NCI-H128 (cell line): ENCODE results near the gene INPPL1.
"Not testable (repeated sequence)": the region's sequence is repeated elsewhere in the genome, so short reads cannot be mapped to it uniquely, and the experiment has no call there.

Experiments
- DNase-seq: peaks from one replicate; lab custom pipeline; 2025; ENCODE audit not compliant: unreplicated experiment; lab: John Stamatoyannopoulos, UW

INPPL1 gene

GRCh38 chr11:72244060-72244360 lies 19.4 kb downstream of the INPPL1 start, which contains the start of gene PHOX2A:
TSS of gene PHOX2A (minus strand) at chr11:72244176. CDS start at chr11:72244004, 172 bp downstream.
- DNase-seq, result no peak

- no peak for DNase-seq
Observed at GRCh38 chr11:72244361-72245262, 20.0 kb downstream of the INPPL1 start.

DNA sequence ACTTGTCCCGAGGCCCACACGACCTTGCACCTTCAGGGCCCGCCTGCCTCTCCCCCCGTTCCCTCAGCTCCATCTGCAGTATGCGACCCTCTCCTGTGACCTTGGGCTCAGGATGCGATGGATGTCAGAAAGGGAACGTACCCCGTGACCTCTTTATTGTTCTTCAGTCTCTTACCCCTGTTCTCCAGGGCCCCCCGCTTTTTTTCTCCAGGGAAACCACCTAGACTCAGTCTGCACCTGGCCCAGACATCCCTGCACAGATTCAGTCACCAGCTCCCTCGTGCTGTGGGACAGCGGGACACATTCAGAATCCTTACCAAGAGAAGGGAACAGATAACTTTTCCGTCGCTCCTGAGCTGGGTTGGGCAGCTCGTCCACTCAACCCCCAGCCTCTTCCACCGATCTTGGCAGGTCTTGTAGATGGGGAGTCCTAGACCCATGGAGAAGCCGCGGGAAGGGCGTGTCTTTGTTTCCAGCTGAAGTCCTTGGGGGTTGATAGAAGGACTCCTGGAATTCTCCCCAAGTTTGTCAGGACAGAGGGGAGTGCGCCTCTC lies 20.8 kb downstream of the INPPL1 start:
- no peak for DNase-seq

DNA sequence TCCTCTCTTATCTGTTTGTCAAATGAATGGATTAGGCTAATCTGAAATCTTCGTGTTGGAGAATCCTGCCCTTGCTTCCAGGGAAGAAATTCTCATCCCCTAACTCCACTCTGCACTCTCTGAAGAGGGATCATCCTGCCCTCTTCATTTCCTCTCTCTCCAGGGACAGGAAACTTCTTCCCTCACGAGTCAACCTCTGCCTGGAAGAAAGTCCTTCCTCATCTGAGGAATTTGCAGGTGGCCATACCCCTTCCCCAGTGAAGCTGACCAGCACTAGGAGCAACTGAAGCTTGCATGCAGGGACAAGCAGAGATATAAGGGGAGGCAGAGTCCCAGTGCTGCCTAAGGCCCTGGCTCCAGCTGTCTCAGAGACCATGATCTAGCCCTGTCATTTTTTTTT lies 23.0 kb downstream of the INPPL1 start:
- DNase-seq, result no peak

DNA sequence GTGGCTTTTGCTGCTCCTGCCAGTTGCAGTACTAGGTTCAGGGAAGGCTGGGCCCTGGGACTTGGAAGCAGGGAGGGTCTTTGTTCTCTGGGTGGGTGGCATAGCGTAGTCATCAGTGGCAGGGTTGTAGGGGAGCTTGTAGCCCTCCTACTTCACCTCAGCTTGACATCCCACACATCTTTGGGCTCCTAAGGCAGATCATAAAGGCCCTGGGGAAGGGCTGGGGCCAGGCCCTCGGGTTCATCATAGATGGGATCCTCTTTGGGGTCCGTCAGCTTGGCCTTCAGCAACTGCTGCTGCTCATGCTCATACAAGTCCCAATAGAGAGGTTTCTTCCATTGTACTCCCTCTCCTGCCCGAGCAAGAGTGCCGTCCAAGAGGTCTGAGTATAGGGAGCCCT lies 25.4 kb downstream of the INPPL1 start:
- DNase-seq, result no peak

GRCh38 chr11:72250661-72251464 lies 26.3 kb downstream of the INPPL1 start:
- no peak for DNase-seq

GRCh38 chr11:72251614-72252013 lies 27.0 kb downstream of the INPPL1 start:
- no peak for DNase-seq

GRCh38 chr11:72253392-72253791 lies 28.8 kb downstream of the INPPL1 start:
- no peak for DNase-seq

DNA sequence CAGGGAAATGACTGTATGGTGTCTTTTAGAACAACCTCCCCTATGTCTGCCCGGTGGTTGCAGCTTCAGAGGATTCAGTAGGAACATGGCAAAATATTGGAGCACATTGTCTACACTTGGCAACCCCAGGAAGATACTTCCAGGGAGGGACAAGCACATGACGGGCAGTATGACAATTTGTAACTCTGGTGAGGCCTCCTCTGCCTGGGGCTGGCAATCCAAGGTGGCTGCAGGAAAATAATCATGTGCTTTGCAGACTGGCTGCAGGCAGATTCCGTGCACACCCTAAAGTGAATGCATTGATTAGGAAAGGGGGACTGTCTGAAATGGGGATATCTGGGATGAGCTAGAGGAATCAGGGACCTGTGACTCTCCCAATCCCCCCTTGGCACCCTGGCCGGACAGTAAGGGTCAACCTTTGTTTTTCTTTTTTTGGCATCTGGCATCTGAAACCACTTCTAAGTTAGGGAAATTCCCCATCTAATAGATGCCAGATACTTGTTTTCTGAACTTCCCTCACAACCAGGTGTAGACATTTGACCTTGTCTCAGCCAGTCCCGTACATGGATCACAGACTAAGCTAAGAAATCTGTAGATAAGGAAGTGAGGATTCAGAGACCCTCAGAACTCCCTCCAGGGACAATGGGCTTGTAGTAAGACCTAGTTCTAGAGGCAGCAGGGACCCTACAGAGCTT lies 29.9 kb downstream of the INPPL1 start:
- DNase-seq, result no peak

GRCh38 chr11:72257570-72257969 lies 33.0 kb downstream of the INPPL1 start:
- no peak for DNase-seq

DNA sequence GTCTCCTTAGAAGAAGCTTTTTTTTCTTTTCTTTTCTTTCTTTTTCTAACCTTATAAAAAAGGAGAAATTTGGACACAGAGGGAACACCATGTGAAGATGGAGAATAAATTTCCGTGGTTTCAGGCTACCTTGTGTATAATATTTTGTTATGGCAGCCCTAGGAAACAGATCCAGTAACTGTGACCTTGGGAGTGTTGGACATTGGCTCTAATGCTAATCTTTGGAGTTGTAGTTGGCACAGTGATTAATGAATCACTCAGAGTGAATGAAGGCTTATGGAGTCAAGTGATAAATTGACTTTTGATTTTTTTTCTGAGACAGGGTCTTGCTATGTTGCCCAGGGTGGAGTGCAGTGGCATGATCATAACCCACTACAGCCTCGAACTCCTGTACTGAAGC lies 34.9 kb downstream of the INPPL1 start:
- DNase-seq, result no peak

GRCh38 chr11:72260574-72260973 lies 36.0 kb downstream of the INPPL1 start:
- DNase-seq, result no peak

DNA sequence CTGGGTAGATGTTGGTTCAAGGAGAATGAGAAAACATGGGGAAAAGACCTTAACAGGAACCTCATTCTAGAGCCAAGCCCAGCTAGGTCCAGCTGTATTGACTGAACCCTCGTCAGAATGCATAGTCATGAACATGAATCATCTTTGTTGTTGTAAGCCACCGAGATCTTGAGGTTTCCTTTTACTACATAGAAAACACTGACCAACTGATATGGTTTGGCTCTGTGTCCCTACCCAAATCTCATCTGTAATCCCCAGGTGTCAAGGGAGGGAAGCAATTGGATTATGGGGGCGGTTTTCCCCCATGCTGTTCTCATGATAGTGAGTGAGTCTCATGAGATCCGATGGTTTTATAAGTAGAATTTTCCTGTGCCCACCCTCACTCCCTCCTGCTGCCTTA lies 38.8 kb downstream of the INPPL1 start:
- DNase-seq, result no peak

DNA sequence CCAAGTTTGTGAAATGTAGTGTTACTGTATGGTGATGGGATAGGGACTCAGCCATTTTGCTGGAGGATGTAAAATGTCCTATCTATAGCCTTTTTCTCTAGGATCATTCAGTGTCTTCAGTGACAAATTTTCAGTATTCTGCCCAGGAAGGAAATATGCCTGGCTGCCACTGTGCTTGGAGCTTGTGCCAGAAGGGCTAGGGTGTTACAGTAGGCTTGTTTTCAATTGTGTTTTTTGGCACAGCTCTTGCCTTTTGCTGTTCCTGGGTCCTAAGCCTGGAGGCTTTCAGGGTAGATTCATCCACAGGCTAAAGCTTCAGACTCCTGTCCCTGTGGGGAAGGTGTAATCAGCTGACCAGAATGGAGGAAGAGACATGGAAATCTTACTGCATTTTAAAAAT lies 41.4 kb downstream of the INPPL1 start:
- DNase-seq, result no peak

GRCh38 chr11:72266960-72267359 lies 42.4 kb downstream of the INPPL1 start:
- not testable (repeated sequence) for DNase-seq

DNA sequence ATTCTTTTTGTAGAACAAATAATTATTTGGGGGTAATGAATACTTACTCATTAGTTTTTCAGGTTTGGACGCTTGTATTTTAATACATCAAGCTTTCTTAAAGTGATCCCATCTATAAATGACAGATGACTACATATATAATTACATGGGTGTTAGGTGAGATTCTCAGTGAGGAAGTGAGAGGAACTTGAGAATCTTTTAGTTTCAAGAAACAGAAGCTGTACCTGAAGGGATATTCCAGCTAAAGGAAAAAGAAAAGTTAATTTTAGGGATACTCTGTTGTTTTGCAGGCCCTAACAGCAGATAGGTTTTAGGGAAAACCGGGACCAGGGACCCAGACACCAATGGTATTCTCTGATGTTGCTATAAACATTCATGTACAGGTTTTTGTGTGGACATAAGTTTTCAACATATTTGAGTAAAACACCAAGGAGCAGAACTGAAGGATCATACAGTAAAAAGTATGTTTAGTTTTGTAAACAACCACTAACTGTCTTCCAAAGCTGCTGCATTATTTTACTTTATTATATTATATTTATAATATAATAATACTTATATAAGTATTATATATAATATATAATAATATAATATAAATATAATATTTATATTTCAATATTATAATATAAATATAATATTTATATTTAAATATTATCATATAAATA lies 43.5 kb downstream of the INPPL1 start:
- DNase-seq, result no peak

DNA sequence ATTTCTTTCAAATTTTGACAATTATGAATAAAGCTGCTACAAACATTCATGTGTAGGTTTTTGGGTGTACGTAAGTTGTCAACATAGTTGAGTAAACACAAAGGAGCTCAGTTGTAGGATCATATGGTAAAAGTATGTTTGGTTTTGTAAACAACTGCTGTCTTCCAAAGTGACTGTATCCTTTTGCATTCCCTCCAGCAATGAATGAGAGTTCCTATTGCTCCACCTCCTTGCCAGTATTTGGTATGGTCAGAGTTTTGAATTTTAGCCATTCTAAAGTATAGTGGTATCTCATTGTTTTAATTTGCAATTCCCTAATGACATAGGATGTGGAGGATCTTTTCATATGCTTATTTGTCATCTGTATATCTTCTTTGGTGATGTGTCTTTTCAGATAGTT lies 47.4 kb downstream of the INPPL1 start:
- DNase-seq, result no peak

DNA sequence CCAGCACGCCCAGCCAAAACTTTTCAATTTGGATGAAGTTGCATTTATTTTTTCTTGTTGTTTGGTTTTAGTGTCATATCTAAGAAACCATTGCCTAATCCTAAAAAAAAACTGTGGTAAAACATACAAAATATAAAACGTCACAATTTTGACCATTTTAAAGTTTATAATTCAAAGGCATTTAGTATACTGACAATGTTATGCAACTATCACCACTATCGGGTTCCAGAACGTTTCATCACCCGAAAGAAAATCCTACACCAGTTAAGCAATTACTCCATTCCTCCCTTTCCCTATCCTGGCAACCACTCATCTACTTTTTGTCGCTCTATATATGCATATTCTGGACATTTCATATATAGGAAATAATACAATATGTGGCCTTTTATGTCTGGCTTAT lies 49.9 kb downstream of the INPPL1 start:
- no peak for DNase-seq

- no peak for DNase-seq
Observed at GRCh38 chr11:72278905-72279304, 54.3 kb downstream of the INPPL1 start.

DNA sequence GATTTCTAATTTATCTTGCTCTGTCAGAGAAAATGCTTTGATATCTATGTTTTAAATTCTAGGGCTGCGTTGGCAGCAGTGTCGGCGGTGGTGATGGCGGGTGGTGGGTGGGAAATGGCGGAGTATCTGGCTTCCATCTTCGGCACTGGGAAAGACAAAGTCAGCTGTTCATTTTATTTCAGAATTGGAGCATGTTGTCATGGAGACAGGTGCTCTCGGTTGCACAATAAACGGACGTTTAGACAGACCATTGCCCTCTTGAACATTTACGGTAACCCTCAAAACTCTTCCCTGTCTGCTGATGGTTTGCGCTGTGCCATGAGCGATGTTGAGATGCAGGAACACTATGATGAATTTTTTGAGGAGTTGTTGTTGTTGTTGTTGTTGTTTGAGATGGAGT lies 55.5 kb downstream of the INPPL1 start:
- no peak for DNase-seq
